GM12801 (cell line): ENCODE data around the gene CDH22.

Source experiments
- CTCF ChIP-seq: IDR thresholded peaks from one replicate; pipeline ENCODE4 v1.5.1; 2011; ENCODE audit warnings: control low read depth; ENCODE audit not compliant: insufficient read length; ENCODE audit errors: extremely low read depth

The CDH22 gene

GRCh38 chr20:46192376-46192944, 115.8 kb downstream of the CDH22 start:
- no peak for TF ChIP-seq CTCF

GRCh38 chr20:46191611-46192010, 116.7 kb downstream of the CDH22 start:
- TF ChIP-seq CTCF = no peak

GRCh38 chr20:46191168-46191540, 117.1 kb downstream of the CDH22 start:
- TF ChIP-seq CTCF = no peak

DNA sequence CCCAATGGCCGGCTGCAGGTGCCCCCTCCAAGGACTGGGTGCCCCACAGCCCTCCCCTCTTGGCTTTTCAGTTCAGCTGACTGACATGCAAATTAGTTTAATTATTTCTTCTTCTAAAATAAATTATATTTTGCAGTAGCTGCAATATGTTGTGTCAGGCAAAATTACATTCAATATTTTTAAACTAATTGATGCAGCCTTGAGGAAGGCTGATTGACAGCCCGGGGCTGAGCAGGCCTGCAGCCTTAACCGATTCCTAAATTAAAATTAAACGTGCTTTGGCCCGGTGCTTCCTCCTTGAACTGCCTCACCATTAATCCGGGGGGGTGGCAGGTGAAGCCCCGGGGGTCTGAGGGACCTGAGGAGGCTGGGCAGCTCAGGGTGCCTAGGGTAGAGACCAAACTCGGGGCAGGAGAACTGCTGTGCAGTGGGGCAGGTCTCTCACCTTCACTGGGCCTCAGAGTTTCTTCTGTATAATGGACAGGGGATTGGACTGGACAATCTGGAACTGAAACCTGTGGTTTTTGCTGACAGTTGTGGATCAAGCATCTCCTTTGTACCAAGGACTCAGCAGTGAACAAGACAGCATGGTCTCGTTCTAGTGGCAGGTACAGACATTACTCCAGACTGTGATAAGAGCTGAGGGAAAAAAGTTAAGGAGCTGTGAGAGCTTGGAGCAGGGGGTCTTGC, 117.7 kb downstream of the CDH22 start:
- no peak for TF ChIP-seq CTCF

- TF ChIP-seq CTCF = no peak
These were observed 119.3 kb downstream of the CDH22 start for GRCh38 chr20:46188866-46189541.

- TF ChIP-seq CTCF = no peak
These were observed 122.1 kb downstream of the CDH22 start for GRCh38 chr20:46186210-46186609.

GRCh38 chr20:46185353-46185752, 122.9 kb downstream of the CDH22 start:
- TF ChIP-seq CTCF = no peak
